HL-60 (cell line): Measurements from ENCODE around the gene CRIP1.

Source experiments
- CTCF ChIP-seq: IDR thresholded peaks from one replicate; pipeline ENCODE4 v1.5.1; 2011; ENCODE audit warnings: low read length, control low read depth, inconsistent platforms; ENCODE audit not compliant: insufficient read depth
- POLR2AphosphoS5 ChIP-seq: IDR thresholded peaks from 2 replicates; pipeline ENCODE4 v1.6.1; 2012; ENCODE audit warnings: low read depth
- REST ChIP-seq: IDR thresholded peaks from 2 replicates; pipeline ENCODE4 v1.6.1; 2012; ENCODE audit warnings: low read depth; ENCODE audit not compliant: insufficient replicate concordance
- SPI1 ChIP-seq: IDR thresholded peaks from 2 replicates; pipeline ENCODE4 v1.6.1; 2012; ENCODE audit warnings: low read depth, mild to moderate bottlenecking, borderline replicate concordance

GRCh38 chr14:105493921-105494605 lies 7.4 kb downstream of the CRIP1 start:
- TF ChIP-seq CTCF, result no peak
- no peak for TF ChIP-seq POLR2AphosphoS5
- TF ChIP-seq SPI1, result no peak
- TF ChIP-seq REST, result no peak
